ENCODE data around the gene KRTAP24-1. TPM values are rescaled to one million over a fixed set of nuclear protein-coding genes. Genes with fewer than 3 reads are reported as not detected.

KRTAP24-1 gene
- total RNA-seq, 4 donors from 2014 or later = 0.17 to 10.0 TPM; not detected in 2

- intact Hi-C loops (cut with DNase I; ENCODE audit: low total_unique reads) = no loop called here
- no peak for DNase-seq (ENCODE audit: low spot score in 2 of 2)
- WGBS, 2 donors = 55% methylated on average over 1 of the region's 1 CpG
- TF ChIP-seq POLR2A (IDR thresholded peaks at IDR 0.05) (no peak), CTCF (IDR thresholded peaks at IDR 0.05) (no peak)
- H3K4me3 ChIP-seq (ENCODE audit: low read depth, poor library complexity, severe bottlenecking) = no peak overlapping the region
These were observed 22.4 kb upstream of the KRTAP24-1 start for GRCh38 chr21:30305136-30305535.

GRCh38 chr21:30289215-30289614 is 6.5 kb upstream of the KRTAP24-1 start, which contains the start of gene KRTAP25-1:
TSS of gene KRTAP25-1 (minus strand) at chr21:30289514. CDS start at chr21:30289490, 24 bp downstream.
- 92 to 94% methylated on average over 2 of the region's 2 CpGs for WGBS, 2 donors
- H3K4me3 ChIP-seq (ENCODE audit: low read depth, poor library complexity, severe bottlenecking) = no peak within 1 kb of the TSS
- TF ChIP-seq POLR2A (IDR thresholded peaks at IDR 0.05) (no peak), CTCF (IDR thresholded peaks at IDR 0.05) (no peak)
- intact Hi-C loops (cut with DNase I; ENCODE audit: low total_unique reads) = no loop called here
- no peak for DNase-seq (ENCODE audit: low spot score in 2 of 2)

GRCh38 chr21:30271611-30272010 is 11.1 kb downstream of the KRTAP24-1 start:
- TF ChIP-seq CTCF (IDR thresholded peaks at IDR 0.05) (no peak), POLR2A (IDR thresholded peaks at IDR 0.05) (no peak)
- DNase-seq (ENCODE audit: low spot score in 2 of 2) = no peak
- intact Hi-C loops (cut with DNase I; ENCODE audit: low total_unique reads) = no loop called here
- 61 to 71% methylated on average over 1 of the region's 1 CpG for WGBS, 2 donors
- no peak overlapping the region for H3K4me3 ChIP-seq (ENCODE audit: low read depth, poor library complexity, severe bottlenecking)

GRCh38 chr21:30271156-30271555 is 11.6 kb downstream of the KRTAP24-1 start:
- TF ChIP-seq CTCF (IDR thresholded peaks at IDR 0.05) (no peak), POLR2A (IDR thresholded peaks at IDR 0.05) (no peak)
- no peak for DNase-seq (ENCODE audit: low spot score in 2 of 2)
- 61 to 63% methylated on average over 5 of the region's 5 CpGs for WGBS, 2 donors
- intact Hi-C loops (cut with DNase I; ENCODE audit: low total_unique reads) = no loop called here
- H3K4me3 ChIP-seq (ENCODE audit: low read depth, poor library complexity, severe bottlenecking) = no peak overlapping the region

GRCh38 chr21:30269803-30270530 is 12.8 kb downstream of the KRTAP24-1 start:
- no peak overlapping the region for H3K4me3 ChIP-seq (ENCODE audit: low read depth, poor library complexity, severe bottlenecking)
- intact Hi-C loops (cut with DNase I; ENCODE audit: low total_unique reads) = no loop called here
- TF ChIP-seq POLR2A (IDR thresholded peaks at IDR 0.05) (no peak), CTCF (IDR thresholded peaks at IDR 0.05) (no peak)
- 55 to 56% methylated on average over 3 of the region's 3 CpGs for whole genome bisulfite sequencing, 2 donors
- no peak for DNase-seq (ENCODE audit: low spot score in 2 of 2)

Data from lower leg skin (tissue), 4 donors.